Heart left ventricle (tissue), 13 donors: ENCODE measurements around the gene ADGB.

Experiments
- POLR2A ChIP-seq, 2 donors: fragments of 450-650 bp; IDR thresholded peaks; one replicate each; pipeline ENCODE4 v1.6.1; 2017; ENCODE audit warnings: antibody characterized with exemption in 2 of 2, mild to moderate bottlenecking in 2 of 2, moderate library complexity in 2 of 2
- TF ChIP-seq, protein P1 (sequence below), 12 donors: fragments of 200-600 bp; sonication (generic) in 4 of 12; IDR thresholded peaks; one replicate each; pipeline versions ENCODE4 v1.5.0 to v1.8.0; 2018 to 2022; ENCODE audit warnings: antibody characterized with exemption in 12 of 12, mild to moderate bottlenecking in 5 of 12
- donor health status: ischemic (EF 13 %, LVEDD 7.1; RV severe dilation, severe dysfunction).
- donor health status: DM: no; HTN: yes; CAD: no.
- donor health status: DM: no; HTN: no; CAD: no.
- donor health status: ischemic (EF 25% LVEDD 6.9; RV normal size, moderate dysfunction).
- donor health status: ischemic (EF 25% LVEDD 5.7; RV mildly dilated, moderate dysfunction).
- donor health status: ischemic (EF 35%, LVEDD 5.7; RV mildly dilated, moderate dysfunction).
- donor health status: nonischemic (EF 11% LVEDD 7.7; RV severe dilation, severe dysfunction).
- donor health status: DM: yes; HTN: yes; CAD: no.
- donor health status: PGD.
- donor health status: ischemic (EF 29% LVEDD 5.4; RV normal size, mild dysfunction).
- donor health status: nonischemic (EF 23%, LVEDD 6.1; RV moderate dilation, normal function).

DNA sequence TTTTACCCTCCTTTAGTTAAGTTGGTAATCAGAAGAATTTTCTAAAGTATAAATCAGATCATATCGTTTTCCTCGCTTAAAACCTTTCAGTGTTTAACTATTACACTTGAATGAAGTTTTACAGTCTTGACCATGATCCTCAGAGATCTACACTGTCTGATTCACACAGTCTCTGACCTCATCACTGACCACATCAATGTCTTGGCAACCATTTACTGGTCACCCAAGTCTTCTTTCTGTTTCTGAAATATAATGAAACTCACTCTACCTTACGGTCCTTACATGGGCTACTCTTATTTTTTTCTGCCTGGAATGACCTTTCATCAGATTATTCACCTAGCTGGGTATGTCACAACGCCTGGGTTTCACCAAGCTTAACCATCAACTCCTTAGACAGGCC, 71.4 kb downstream of the ADGB start:
- TF ChIP-seq, protein P1, sequence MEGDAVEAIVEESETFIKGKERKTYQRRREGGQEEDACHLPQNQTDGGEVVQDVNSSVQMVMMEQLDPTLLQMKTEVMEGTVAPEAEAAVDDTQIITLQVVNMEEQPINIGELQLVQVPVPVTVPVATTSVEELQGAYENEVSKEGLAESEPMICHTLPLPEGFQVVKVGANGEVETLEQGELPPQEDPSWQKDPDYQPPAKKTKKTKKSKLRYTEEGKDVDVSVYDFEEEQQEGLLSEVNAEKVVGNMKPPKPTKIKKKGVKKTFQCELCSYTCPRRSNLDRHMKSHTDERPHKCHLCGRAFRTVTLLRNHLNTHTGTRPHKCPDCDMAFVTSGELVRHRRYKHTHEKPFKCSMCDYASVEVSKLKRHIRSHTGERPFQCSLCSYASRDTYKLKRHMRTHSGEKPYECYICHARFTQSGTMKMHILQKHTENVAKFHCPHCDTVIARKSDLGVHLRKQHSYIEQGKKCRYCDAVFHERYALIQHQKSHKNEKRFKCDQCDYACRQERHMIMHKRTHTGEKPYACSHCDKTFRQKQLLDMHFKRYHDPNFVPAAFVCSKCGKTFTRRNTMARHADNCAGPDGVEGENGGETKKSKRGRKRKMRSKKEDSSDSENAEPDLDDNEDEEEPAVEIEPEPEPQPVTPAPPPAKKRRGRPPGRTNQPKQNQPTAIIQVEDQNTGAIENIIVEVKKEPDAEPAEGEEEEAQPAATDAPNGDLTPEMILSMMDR (IDR thresholded peaks at IDR 0.05): no peak
- TF ChIP-seq POLR2A (IDR thresholded peaks at IDR 0.05): no peak
